Measurements from ENCODE around the gene RRAS2.

The RRAS2 gene

GRCh38 chr11:14312736-14313438 is 46.1 kb downstream of the RRAS2 start:
- DNase-seq: no peak
- ATAC-seq (ENCODE audit: insufficient read depth, low read depth): peak; percentile 78
- no peak overlapping the region for H3K4me2 ChIP-seq (ENCODE audit: insufficient read depth, low read length)
- peaks cover 14% of the 10 kb centered on the region for H3K4me1 ChIP-seq (ENCODE audit: insufficient read depth, low read length)
- H4K20me1 ChIP-seq (ENCODE audit: insufficient read depth, low read length): peaks cover 60% of the 10 kb centered on the region
- no peak overlapping the region for H3K27ac ChIP-seq (ENCODE audit: low read length)
- H3K9me3 ChIP-seq (ENCODE audit: insufficient read depth, low read length, severe bottlenecking): no peaks in the 10 kb centered on the region
- no peak overlapping the region for H3K4me3 ChIP-seq (ENCODE audit: low read depth in 1 of 2, low read length in 2 of 2)
- no peaks in the 10 kb centered on the region for H3K36me3 ChIP-seq (ENCODE audit: insufficient read depth, low read length)
- H3K79me2 ChIP-seq (ENCODE audit: insufficient read depth, low read length): peaks cover 96% of the 10 kb centered on the region
- no peaks in the 10 kb centered on the region for H3K27me3 ChIP-seq (ENCODE audit: insufficient read depth, low read length, poor library complexity)
- no peak for TF ChIP-seq CTCF (IDR thresholded peaks at IDR 0.05; ENCODE audit: borderline replicate concordance, extremely low read depth, low read length, poor library complexity, severe bottlenecking)
- no peak for TF ChIP-seq EZH2 (IDR thresholded peaks at IDR 0.05; ENCODE audit: borderline replicate concordance, low read depth, low read length, severe bottlenecking)
- H3K9ac ChIP-seq (ENCODE audit: low read depth, low read length): no peak overlapping the region
- H2AFZ ChIP-seq (ENCODE audit: low read depth, low read length): no peak overlapping the region

GRCh38 chr11:14310679-14311078 is 48.3 kb downstream of the RRAS2 start:
- H3K27me3 ChIP-seq (ENCODE audit: insufficient read depth, low read length, poor library complexity): no peaks in the 10 kb centered on the region
- TF ChIP-seq CTCF (IDR thresholded peaks at IDR 0.05; ENCODE audit: borderline replicate concordance, extremely low read depth, low read length, poor library complexity, severe bottlenecking): no peak
- no peak for TF ChIP-seq EZH2 (IDR thresholded peaks at IDR 0.05; ENCODE audit: borderline replicate concordance, low read depth, low read length, severe bottlenecking)
- no peak overlapping the region for H2AFZ ChIP-seq (ENCODE audit: low read depth, low read length)
- H3K79me2 ChIP-seq (ENCODE audit: insufficient read depth, low read length): peaks cover 97% of the 10 kb centered on the region
- H3K4me3 ChIP-seq (ENCODE audit: low read depth in 1 of 2, low read length in 2 of 2): no peak overlapping the region
- H3K9ac ChIP-seq (ENCODE audit: low read depth, low read length): no peak overlapping the region
- ATAC-seq (ENCODE audit: insufficient read depth, low read depth) (no peak), DNase-seq (no peak)
- no peaks in the 10 kb centered on the region for H3K9me3 ChIP-seq (ENCODE audit: insufficient read depth, low read length, severe bottlenecking)
- no peak overlapping the region for H3K4me2 ChIP-seq (ENCODE audit: insufficient read depth, low read length)
- H3K27ac ChIP-seq (ENCODE audit: low read length): no peak overlapping the region
- H3K36me3 ChIP-seq (ENCODE audit: insufficient read depth, low read length): no peaks in the 10 kb centered on the region
- peaks cover 64% of the 10 kb centered on the region for H4K20me1 ChIP-seq (ENCODE audit: insufficient read depth, low read length)
- H3K4me1 ChIP-seq (ENCODE audit: insufficient read depth, low read length): peaks cover 14% of the 10 kb centered on the region

- H3K4me3 ChIP-seq (ENCODE audit: low read depth in 1 of 2, low read length in 2 of 2): no peak overlapping the region
- no peak overlapping the region for H2AFZ ChIP-seq (ENCODE audit: low read depth, low read length)
- H4K20me1 ChIP-seq (ENCODE audit: insufficient read depth, low read length): peaks cover 64% of the 10 kb centered on the region
- H3K9me3 ChIP-seq (ENCODE audit: insufficient read depth, low read length, severe bottlenecking): no peaks in the 10 kb centered on the region
- DNase-seq (no peak), ATAC-seq (ENCODE audit: insufficient read depth, low read depth) (no peak)
- no peak for TF ChIP-seq CTCF (IDR thresholded peaks at IDR 0.05; ENCODE audit: borderline replicate concordance, extremely low read depth, low read length, poor library complexity, severe bottlenecking)
- TF ChIP-seq EZH2 (IDR thresholded peaks at IDR 0.05; ENCODE audit: borderline replicate concordance, low read depth, low read length, severe bottlenecking): no peak
- peaks cover 15% of the 10 kb centered on the region for H3K4me1 ChIP-seq (ENCODE audit: insufficient read depth, low read length)
- no peaks in the 10 kb centered on the region for H3K36me3 ChIP-seq (ENCODE audit: insufficient read depth, low read length)
- no peaks in the 10 kb centered on the region for H3K27me3 ChIP-seq (ENCODE audit: insufficient read depth, low read length, poor library complexity)
- peaks cover 97% of the 10 kb centered on the region for H3K79me2 ChIP-seq (ENCODE audit: insufficient read depth, low read length)
- H3K27ac ChIP-seq (ENCODE audit: low read length): no peak overlapping the region
- H3K9ac ChIP-seq (ENCODE audit: low read depth, low read length): no peak overlapping the region
- no peak overlapping the region for H3K4me2 ChIP-seq (ENCODE audit: insufficient read depth, low read length)
These were observed 49.4 kb downstream of the RRAS2 start for GRCh38 chr11:14309425-14310192.

Data from DND-41 (cell line).